Activated T-cell treated with anti-CD3 and anti-CD28 coated beads, Interleukin-2, amount 50 U/mL, for 72 hours (primary cell): ENCODE measurements around the gene PSMG3. TPM values are rescaled to one million over a fixed set of nuclear protein-coding genes. Genes with fewer than 3 reads are reported as not detected.

Experiments used
- total RNA-seq, 2 donors: library from RNA; stranded (reverse); gene quantifications; one replicate each; pipeline ENCODE4 v1.2.3, GENCODE V29; 2022

Gene PSMG3
- total RNA-seq, 2 donors from 2014 or later, result 49.7 to 53.6 TPM

Other genes with a start within 250 kb of the PSMG3 start
- 1 to 10 TPM; 3.5 to 3.7 TPM for gene MICALL2, start 110.6 kb downstream of the PSMG3 start, total RNA-seq
- 10 to 100 TPM; 57.0 to 63.9 TPM for gene INTS1, start 65.6 kb downstream of the PSMG3 start, total RNA-seq
- 10 to 100 TPM; 27.0 to 30.7 TPM for gene MAFK, start 39.3 kb downstream of the PSMG3 start, total RNA-seq
- under 1 TPM in 1 of 2 donors, not detected in 1; 0.10 TPM for gene TMEM184A, start 13.8 kb downstream of the PSMG3 start, total RNA-seq
- not detected for gene ELFN1, start 100.2 kb upstream of the PSMG3 start, total RNA-seq